A673 (cell line): ENCODE data around the gene TRIM72. TPM values are rescaled to one million over a fixed set of nuclear protein-coding genes. Genes with fewer than 3 reads are reported as not detected.
"Not testable (repeated sequence)": the region's sequence is repeated elsewhere in the genome, so short reads cannot be mapped to it uniquely, and the experiment has no call there.

Source experiments
- BruUV-seq: library from RNA; stranded (reverse); fragments of 400-500 nt; replicated peaks from 2 replicates; lab custom pipeline; 2021; lab: Mats Ljungman, UMichigan
- CTCF ChIA-PET: fragments of 300-600 bp; sonication (Branson Sonifier 250); formaldehyde crosslinking; loops from one replicate; lab custom pipeline; 2022; ENCODE audit warnings: antibody characterized with exemption; lab: Charles Lee
- POLR2A ChIA-PET: fragments of 300-600 bp; sonication (Branson Sonifier 250); formaldehyde crosslinking; loops from one replicate; lab custom pipeline; 2022; ENCODE audit warnings: antibody characterized with exemption; ENCODE audit not compliant: low non-redundant PET; lab: Charles Lee
- DNase-seq: peaks from one replicate; pipeline ENCODE4 v3.0.0-alpha.2; 2015; ENCODE audit warnings: low spot score
- H3K27ac ChIP-seq: fragments of 200-600 bp; sonication (generic); 2 replicates; pipeline ENCODE4 v1.5.1; 2016; ENCODE audit warnings: mixed run types, low read depth, mild to moderate bottlenecking, mixed read lengths, antibody characterized with exemption, low read length; ENCODE audit not compliant: poor library complexity, severe bottlenecking
- H3K27me3 ChIP-seq: fragments of 200-600 bp; sonication (generic); replicated peaks from 2 replicates; pipeline ENCODE4 v1.6.1; 2017; ENCODE audit warnings: mixed run types, low read depth, mild to moderate bottlenecking, mixed read lengths, antibody characterized with exemption, low read length; ENCODE audit not compliant: insufficient read depth, poor library complexity
- H3K36me3 ChIP-seq: fragments of 200-600 bp; sonication (generic); 2 replicates; pipeline ENCODE4 v1.6.1; 2016; ENCODE audit warnings: mixed run types, mild to moderate bottlenecking, mixed read lengths, antibody characterized with exemption, low read length; ENCODE audit not compliant: insufficient read depth, poor library complexity, severe bottlenecking
- H3K4me1 ChIP-seq: fragments of 200-600 bp; sonication (generic); 2 replicates; pipeline ENCODE4 v1.6.1; 2017; ENCODE audit warnings: mixed run types, mild to moderate bottlenecking, mixed read lengths, antibody characterized with exemption, low read length; ENCODE audit not compliant: insufficient read depth, poor library complexity, severe bottlenecking
- H3K4me3 ChIP-seq: fragments of 200-600 bp; sonication (generic); 2 replicates; pipeline ENCODE4 v1.5.1; 2016; ENCODE audit warnings: low read depth, mixed run types, mild to moderate bottlenecking, mixed read lengths, low read length; ENCODE audit not compliant: poor library complexity, severe bottlenecking
- H3K9me3 ChIP-seq: fragments of 200-600 bp; sonication (generic); 2 replicates; pipeline ENCODE4 v1.6.1; 2016; ENCODE audit warnings: mixed run types, low read depth, mild to moderate bottlenecking, mixed read lengths, antibody characterized with exemption, low read length; ENCODE audit not compliant: poor library complexity, severe bottlenecking
- EZH2 ChIP-seq: fragments of 200-600 bp; sonication (generic); IDR thresholded peaks from 2 replicates; pipeline ENCODE4 v1.6.1; 2017; ENCODE audit warnings: borderline replicate concordance, low read depth, mild to moderate bottlenecking, mixed read lengths, antibody characterized with exemption, low read length; ENCODE audit not compliant: poor library complexity, severe bottlenecking
- intact Hi-C: fragments of 100-400 bp; cut with micrococcal nuclease; formaldehyde crosslinking; loops from one replicate; pipeline ENCODE4 v1.10.0; 2022; ENCODE audit not compliant: unreplicated experiment
- total RNA-seq: library from RNA; stranded (reverse); gene quantifications from 2 replicates; pipeline ENCODE4 v1.2.3, GENCODE V29; 2021
- TF ChIP-seq, protein P1 (sequence below): fragments of 300-800, 200-600 bp; sonication (generic); conservative IDR thresholded peaks from 2 replicates; pipeline ENCODE4 v1.5.1; 2017; ENCODE audit warnings: low read depth, mild to moderate bottlenecking, antibody characterized with exemption, low read length, moderate library complexity, mixed read lengths

The TRIM72 gene
- total RNA-seq, 1 experiment from 2014 or later: 0.04 TPM

DNA sequence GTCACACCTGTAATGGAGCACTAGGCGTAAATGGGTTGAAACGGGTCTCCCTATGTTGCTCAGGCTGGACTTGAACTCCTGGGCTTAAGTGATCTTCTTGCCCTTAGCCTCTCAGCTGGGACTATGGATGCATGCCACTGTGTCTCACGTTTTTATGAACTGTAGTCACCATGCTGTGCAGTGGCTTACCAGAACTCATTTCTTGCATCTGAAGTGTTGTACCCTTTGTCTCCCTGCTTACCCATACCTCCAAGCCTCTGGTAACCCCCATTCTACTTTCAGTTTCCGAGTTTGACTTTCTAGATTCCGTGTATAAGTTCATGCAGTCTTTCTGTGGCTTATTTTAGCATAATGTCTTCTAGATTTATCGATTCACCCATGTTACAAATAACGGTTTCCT, 19.0 kb upstream of the TRIM72 start:
- ChIA-PET POLR2A (no interaction called here), CTCF (no interaction called here)
- TF ChIP-seq EZH2: no peak
- TF ChIP-seq, protein P1, sequence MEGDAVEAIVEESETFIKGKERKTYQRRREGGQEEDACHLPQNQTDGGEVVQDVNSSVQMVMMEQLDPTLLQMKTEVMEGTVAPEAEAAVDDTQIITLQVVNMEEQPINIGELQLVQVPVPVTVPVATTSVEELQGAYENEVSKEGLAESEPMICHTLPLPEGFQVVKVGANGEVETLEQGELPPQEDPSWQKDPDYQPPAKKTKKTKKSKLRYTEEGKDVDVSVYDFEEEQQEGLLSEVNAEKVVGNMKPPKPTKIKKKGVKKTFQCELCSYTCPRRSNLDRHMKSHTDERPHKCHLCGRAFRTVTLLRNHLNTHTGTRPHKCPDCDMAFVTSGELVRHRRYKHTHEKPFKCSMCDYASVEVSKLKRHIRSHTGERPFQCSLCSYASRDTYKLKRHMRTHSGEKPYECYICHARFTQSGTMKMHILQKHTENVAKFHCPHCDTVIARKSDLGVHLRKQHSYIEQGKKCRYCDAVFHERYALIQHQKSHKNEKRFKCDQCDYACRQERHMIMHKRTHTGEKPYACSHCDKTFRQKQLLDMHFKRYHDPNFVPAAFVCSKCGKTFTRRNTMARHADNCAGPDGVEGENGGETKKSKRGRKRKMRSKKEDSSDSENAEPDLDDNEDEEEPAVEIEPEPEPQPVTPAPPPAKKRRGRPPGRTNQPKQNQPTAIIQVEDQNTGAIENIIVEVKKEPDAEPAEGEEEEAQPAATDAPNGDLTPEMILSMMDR: no peak
- Histone ChIP-seq H3K27ac (no peak overlapping the region), H3K4me3 (no peak overlapping the region), H3K36me3 (peaks cover 71% of the 10 kb centered on the region), H3K9me3 (no peaks in the 10 kb centered on the region), H3K4me1 (no peaks in the 10 kb centered on the region), H3K27me3 (no peaks in the 10 kb centered on the region)
- no peak for DNase-seq
- intact Hi-C loops: no loop called here
- BruUV-seq: no TSS peak

- H3K4me1 ChIP-seq, CTCF ChIA-PET, H3K9me3 ChIP-seq, H3K4me3 ChIP-seq, intact Hi-C loops, H3K27me3 ChIP-seq, DNase-seq, BruUV-seq, H3K27ac ChIP-seq, POLR2A ChIA-PET: not testable (repeated sequence)
- peaks cover 62% of the 10 kb centered on the region for H3K36me3 ChIP-seq
These were observed 18.1 kb upstream of the TRIM72 start for GRCh38 chr16:31195861-31196260.

DNA sequence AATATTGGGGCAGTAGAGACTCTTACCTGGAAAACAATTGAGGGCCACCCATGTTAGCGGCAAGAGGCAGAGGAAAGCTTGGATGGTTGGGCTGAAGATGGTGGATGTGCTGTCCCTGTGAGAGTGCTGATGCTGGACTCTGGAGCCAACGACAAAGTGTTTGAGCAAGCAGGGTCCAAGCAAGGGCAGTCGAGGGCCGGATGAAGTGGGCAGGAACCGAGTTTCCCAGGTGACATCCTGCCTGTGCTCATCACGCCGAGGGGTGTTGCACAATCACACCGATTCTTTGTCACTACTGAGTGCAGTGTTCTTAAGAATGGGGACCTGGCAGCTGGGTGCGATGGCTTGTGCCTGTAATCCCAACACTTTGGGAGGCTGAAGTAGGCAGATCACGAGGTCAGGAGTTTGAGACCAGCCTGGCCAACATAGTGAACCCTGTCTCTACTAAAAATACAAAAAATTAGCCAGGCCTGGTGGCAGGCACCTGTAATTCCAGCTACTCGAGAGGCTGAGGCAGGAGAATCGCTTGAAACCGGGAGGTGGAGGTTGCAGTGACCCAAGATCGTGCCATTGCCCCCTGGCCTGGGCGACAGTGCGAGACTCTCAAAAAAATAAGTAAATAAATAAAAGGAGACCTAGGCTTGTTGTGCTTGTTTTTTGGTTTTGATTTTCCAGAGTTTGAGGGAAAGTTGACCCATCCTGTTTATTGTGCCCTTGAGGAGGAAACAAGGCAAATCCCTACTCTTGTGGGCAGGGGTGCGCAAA, 17.4 kb upstream of the TRIM72 start:
- no peaks in the 10 kb centered on the region for H3K9me3 ChIP-seq
- ChIA-PET CTCF (no interaction called here), POLR2A (no interaction called here)
- no peak overlapping the region for H3K4me3 ChIP-seq
- peaks cover 55% of the 10 kb centered on the region for H3K36me3 ChIP-seq
- TF ChIP-seq EZH2: no peak
- TF ChIP-seq, protein P1: no peak
- no peak for DNase-seq
- BruUV-seq: no TSS peak
- no peak overlapping the region for H3K27ac ChIP-seq
- no peaks in the 10 kb centered on the region for H3K4me1 ChIP-seq
- intact Hi-C loops: no loop called here
- H3K27me3 ChIP-seq: no peaks in the 10 kb centered on the region
